Measurements from ENCODE around the gene TNFRSF12A. TPM values are rescaled to one million over a fixed set of nuclear protein-coding genes. Genes with fewer than 3 reads are reported as not detected.
A peak's percentile ranks its signal among the peaks of the same experiment; 100 is the strongest.

Gene TNFRSF12A
- total and polyA plus RNA-seq, 2 of the 13 experiments (the other 11 are each of a cell fraction or from before 2014, with no cell fraction given) = 61.9 to 66.0 TPM

- TF ChIP-seq AGO1 (IDR thresholded peaks at IDR 0.05; ENCODE audit: low read depth, low read length, poor library complexity, severe bottlenecking) (peak; percentile 87), HIVEP1 (CRISPR knock-in tag; IDR thresholded peaks at IDR 0.05) (no peak), PHB2 (IDR thresholded peaks at IDR 0.05; ENCODE audit: partially characterized antibody) (no peak), FOXP4 (CRISPR knock-in tag; IDR thresholded peaks at IDR 0.05) (no peak), ZBTB21 (CRISPR knock-in tag; IDR thresholded peaks at IDR 0.05) (no peak), NR3C1 (CRISPR knock-in tag; IDR thresholded peaks at IDR 0.05) (no peak), KDM6A (CRISPR knock-in tag; IDR thresholded peaks at IDR 0.05; ENCODE audit: low read depth) (no peak), ZNF124 (CRISPR knock-in tag; IDR thresholded peaks at IDR 0.05) (no peak), ZNF17 (CRISPR knock-in tag; IDR thresholded peaks at IDR 0.05) (no peak)
Measured at GRCh38 chr16:3029491-3030221, 9.5 kb downstream of the TNFRSF12A start (continued).

Measured in HepG2 (cell line).